ENCODE measurements around the gene KIF18A.

The KIF18A gene

GRCh38 chr11:28077521-28077920 is 30.4 kb downstream of the KIF18A start:
- FAIRE-seq (peak; percentile 48), DNase-seq (ENCODE audit: insufficient read length) (no peak)
- TF ChIP-seq POLR2A (IDR thresholded peaks at IDR 0.05; ENCODE audit: low read depth, low read length) (no peak), POLR2AphosphoS5 (IDR thresholded peaks at IDR 0.05; ENCODE audit: low read depth, low read length) (no peak), TAF1 (IDR thresholded peaks at IDR 0.05; ENCODE audit: borderline replicate concordance, low read depth, low read length) (no peak)

GRCh38 chr11:28072321-28072720 is 35.6 kb downstream of the KIF18A start:
- no peak for FAIRE-seq
- TF ChIP-seq POLR2A (IDR thresholded peaks at IDR 0.05; ENCODE audit: low read depth, low read length) (no peak), TAF1 (IDR thresholded peaks at IDR 0.05; ENCODE audit: borderline replicate concordance, low read depth, low read length) (no peak), POLR2AphosphoS5 (IDR thresholded peaks at IDR 0.05; ENCODE audit: low read depth, low read length) (no peak)
- no peak for DNase-seq (ENCODE audit: insufficient read length)

GRCh38 chr11:28071305-28071704 is 36.7 kb downstream of the KIF18A start:
- DNase-seq (ENCODE audit: insufficient read length) = no peak
- TF ChIP-seq TAF1 (IDR thresholded peaks at IDR 0.05; ENCODE audit: borderline replicate concordance, low read depth, low read length) = no peak
- no peak for FAIRE-seq

GRCh38 chr11:28058333-28058732 is 49.6 kb downstream of the KIF18A start:
- TF ChIP-seq TAF1 (IDR thresholded peaks at IDR 0.05; ENCODE audit: borderline replicate concordance, low read depth, low read length) = no peak
- no peak for TF ChIP-seq POLR2AphosphoS5 (IDR thresholded peaks at IDR 0.05; ENCODE audit: low read depth, low read length)
- no peak for TF ChIP-seq POLR2A (IDR thresholded peaks at IDR 0.05; ENCODE audit: low read depth, low read length)
- no peak for FAIRE-seq
- DNase-seq (ENCODE audit: insufficient read length) = no peak

GRCh38 chr11:28054821-28055220 is 53.1 kb downstream of the KIF18A start:
- no peak for DNase-seq (ENCODE audit: insufficient read length)
- TF ChIP-seq POLR2AphosphoS5 (IDR thresholded peaks at IDR 0.05; ENCODE audit: low read depth, low read length) (no peak), POLR2A (IDR thresholded peaks at IDR 0.05; ENCODE audit: low read depth, low read length) (no peak), TAF1 (IDR thresholded peaks at IDR 0.05; ENCODE audit: borderline replicate concordance, low read depth, low read length) (no peak)
- no peak for FAIRE-seq

- DNase-seq (ENCODE audit: insufficient read length) = no peak
- FAIRE-seq = no peak
- TF ChIP-seq POLR2A (IDR thresholded peaks at IDR 0.05; ENCODE audit: low read depth, low read length) (no peak), TAF1 (IDR thresholded peaks at IDR 0.05; ENCODE audit: borderline replicate concordance, low read depth, low read length) (no peak), POLR2AphosphoS5 (IDR thresholded peaks at IDR 0.05; ENCODE audit: low read depth, low read length) (no peak)
Observed at GRCh38 chr11:28049338-28050216, 58.4 kb downstream of the KIF18A start.

GRCh38 chr11:28048812-28049211 is 59.1 kb downstream of the KIF18A start:
- DNase-seq (ENCODE audit: insufficient read length) (no peak), FAIRE-seq (no peak)
- no peak for TF ChIP-seq POLR2AphosphoS5 (IDR thresholded peaks at IDR 0.05; ENCODE audit: low read depth, low read length)
- no peak for TF ChIP-seq POLR2A (IDR thresholded peaks at IDR 0.05; ENCODE audit: low read depth, low read length)
- no peak for TF ChIP-seq TAF1 (IDR thresholded peaks at IDR 0.05; ENCODE audit: borderline replicate concordance, low read depth, low read length)

GRCh38 chr11:28043930-28044709 is 63.8 kb downstream of the KIF18A start:
- DNase-seq (ENCODE audit: insufficient read length) (no peak), FAIRE-seq (no peak)
- TF ChIP-seq POLR2A (IDR thresholded peaks at IDR 0.05; ENCODE audit: low read depth, low read length) = no peak
- TF ChIP-seq POLR2AphosphoS5 (IDR thresholded peaks at IDR 0.05; ENCODE audit: low read depth, low read length) = no peak
- TF ChIP-seq TAF1 (IDR thresholded peaks at IDR 0.05; ENCODE audit: borderline replicate concordance, low read depth, low read length) = no peak

- FAIRE-seq (peak; percentile 76), DNase-seq (ENCODE audit: insufficient read length) (no peak)
- TF ChIP-seq POLR2A (IDR thresholded peaks at IDR 0.05; ENCODE audit: low read depth, low read length) (no peak), POLR2AphosphoS5 (IDR thresholded peaks at IDR 0.05; ENCODE audit: low read depth, low read length) (no peak), TAF1 (IDR thresholded peaks at IDR 0.05; ENCODE audit: borderline replicate concordance, low read depth, low read length) (no peak)
Observed at GRCh38 chr11:28040384-28040783, 67.6 kb downstream of the KIF18A start.

- no peak for DNase-seq (ENCODE audit: insufficient read length)
- TF ChIP-seq POLR2AphosphoS5 (IDR thresholded peaks at IDR 0.05; ENCODE audit: low read depth, low read length) = no peak
- TF ChIP-seq POLR2A (IDR thresholded peaks at IDR 0.05; ENCODE audit: low read depth, low read length) = no peak
- TF ChIP-seq TAF1 (IDR thresholded peaks at IDR 0.05; ENCODE audit: borderline replicate concordance, low read depth, low read length) = no peak
- FAIRE-seq = no peak
Observed at GRCh38 chr11:28038775-28039174, 69.2 kb downstream of the KIF18A start.

GRCh38 chr11:28026634-28027290 is 81.2 kb downstream of the KIF18A start:
- TF ChIP-seq POLR2AphosphoS5 (IDR thresholded peaks at IDR 0.05; ENCODE audit: low read depth, low read length) (no peak), TAF1 (IDR thresholded peaks at IDR 0.05; ENCODE audit: borderline replicate concordance, low read depth, low read length) (no peak), POLR2A (IDR thresholded peaks at IDR 0.05; ENCODE audit: low read depth, low read length) (no peak)
- FAIRE-seq (no peak), DNase-seq (ENCODE audit: insufficient read length) (no peak)
